ENCODE results near the gene SLC16A12. TPM values are rescaled to one million over a fixed set of nuclear protein-coding genes. Genes with fewer than 3 reads are reported as not detected.

SLC16A12 gene
- total and polyA plus RNA-seq, 10 of the 15 experiments (the other 5 are each of a cell fraction or from before 2014, with no cell fraction given): not detected

GRCh38 chr10:89398003-89398749 is 137.2 kb downstream of the SLC16A12 start (continued):
- TF ChIP-seq, protein P1, sequence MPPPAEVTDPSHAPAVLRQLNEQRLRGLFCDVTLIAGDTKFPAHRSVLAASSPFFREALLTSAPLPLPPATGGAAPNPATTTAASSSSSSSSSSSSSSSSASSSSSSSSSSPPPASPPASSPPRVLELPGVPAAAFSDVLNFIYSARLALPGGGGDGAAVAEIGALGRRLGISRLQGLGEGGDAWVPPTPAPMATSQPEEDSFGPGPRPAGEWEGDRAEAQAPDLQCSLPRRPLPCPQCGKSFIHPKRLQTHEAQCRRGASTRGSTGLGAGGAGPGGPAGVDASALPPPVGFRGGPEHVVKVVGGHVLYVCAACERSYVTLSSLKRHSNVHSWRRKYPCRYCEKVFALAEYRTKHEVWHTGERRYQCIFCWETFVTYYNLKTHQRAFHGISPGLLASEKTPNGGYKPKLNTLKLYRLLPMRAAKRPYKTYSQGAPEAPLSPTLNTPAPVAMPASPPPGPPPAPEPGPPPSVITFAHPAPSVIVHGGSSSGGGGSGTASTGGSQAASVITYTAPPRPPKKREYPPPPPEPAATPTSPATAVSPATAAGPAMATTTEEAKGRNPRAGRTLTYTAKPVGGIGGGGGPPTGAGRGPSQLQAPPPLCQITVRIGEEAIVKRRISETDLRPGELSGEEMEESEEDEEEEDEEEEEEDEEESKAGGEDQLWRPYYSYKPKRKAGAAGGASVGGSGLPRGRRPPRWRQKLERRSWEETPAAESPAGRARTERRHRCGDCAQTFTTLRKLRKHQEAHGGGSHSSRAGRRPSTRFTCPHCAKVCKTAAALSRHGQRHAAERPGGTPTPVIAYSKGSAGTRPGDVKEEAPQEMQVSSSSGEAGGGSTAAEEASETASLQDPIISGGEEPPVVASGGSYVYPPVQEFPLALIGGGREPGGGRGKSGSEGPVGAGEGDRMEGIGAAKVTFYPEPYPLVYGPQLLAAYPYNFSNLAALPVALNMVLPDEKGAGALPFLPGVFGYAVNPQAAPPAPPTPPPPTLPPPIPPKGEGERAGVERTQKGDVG (CRISPR knock-in tag; IDR thresholded peaks at IDR 0.05): no peak
- TF ChIP-seq GATAD2B (conservative IDR thresholded peaks at IDR 0.05; ENCODE audit: low read depth) (no peak), EZH2 (IDR thresholded peaks at IDR 0.05; ENCODE audit: borderline replicate concordance, control insufficient read depth, low read depth, low read length) (no peak), CBX3 (IDR thresholded peaks at IDR 0.05; ENCODE audit: borderline replicate concordance, low read depth) (no peak)

- no peak for FAIRE-seq
- in situ Hi-C loops (cut with MboI) (no loop called here), intact Hi-C loops (cut with micrococcal nuclease; ENCODE audit: unreplicated experiment) (loop anchor here (10.0 kb wide), 1 partner anchor 400 kb away; the partner anchor contains the start of gene FAS)
- no peak for TF ChIP-seq IRF4 (IDR thresholded peaks at IDR 0.05; ENCODE audit: low read depth, low read length)
- no peak for TF ChIP-seq KLF5 (IDR thresholded peaks at IDR 0.05; ENCODE audit: partially characterized antibody)
- no peak for TF ChIP-seq SIN3A (IDR thresholded peaks at IDR 0.05; ENCODE audit: low read depth, low read length)
- H2AFZ ChIP-seq (ENCODE audit: control insufficient read depth, low read depth, low read length): no peak overlapping the region
- no peaks in the 10 kb centered on the region for H4K20me1 ChIP-seq (ENCODE audit: control insufficient read depth, insufficient read depth)
- 100% methylated on average over 2 of the region's 2 CpGs for WGBS (ENCODE audit: insufficient coverage, insufficient replicate concordance, low lambda C conversion rate, missing lambda C conversion rate)
- no peak overlapping the region; the same call in 1 of the 2 replicates for H3K4me3 ChIP-seq
- ChIA-PET POLR2A (no interaction called here), SMC1A (ENCODE audit: uncharacterized antibody, unreplicated experiment) (no interaction called here), RAD21 (ENCODE audit: unreplicated experiment) (no interaction called here), CTCF (interaction anchor here (0.7 kb wide), 1 partner anchor 37 kb away, joined by 4 read pairs; no protein-coding TSS in a partner anchor)
- no peak overlapping the region for H3K27ac ChIP-seq (ENCODE audit: control insufficient read depth, insufficient read depth)
- no peaks in the 10 kb centered on the region; the same call in 1 of the 2 replicates for H3K4me1 ChIP-seq (ENCODE audit: control insufficient read depth, insufficient read depth, low read length)
- no peak for DNase-seq (ENCODE audit: low read depth, low spot score)
- no peak for ATAC-seq
- no peaks in the 10 kb centered on the region for H3K36me3 ChIP-seq (ENCODE audit: control insufficient read depth in 2 of 2, insufficient read depth in 2 of 2, low read length in 1 of 2)
- H3K27me3 ChIP-seq (replicated peaks in 1 of 2; ENCODE audit: control insufficient read depth in 2 of 2, insufficient read depth in 2 of 2, low read length in 1 of 2): no peaks in the 10 kb centered on the region
- no TSS peak for BruUV-seq (replicated peaks)
- H3K79me2 ChIP-seq (ENCODE audit: control insufficient read depth, insufficient read depth, low read length): peaks cover 25% of the 10 kb centered on the region
- no peak overlapping the region for H3K9ac ChIP-seq (ENCODE audit: control insufficient read depth, insufficient read depth, low read length)
- no peak overlapping the region for H3K4me2 ChIP-seq (ENCODE audit: control insufficient read depth, insufficient read depth)
- no peaks in the 10 kb centered on the region; the same call in 1 of the 3 replicates for H3K9me3 ChIP-seq (replicated peaks; ENCODE audit: control insufficient read depth, insufficient read depth, low read length)
Measured at GRCh38 chr10:89395141-89395540, 140.3 kb downstream of the SLC16A12 start.
